Measurements from ENCODE around the gene KCP. TPM values are rescaled to one million over a fixed set of nuclear protein-coding genes. Genes with fewer than 3 reads are reported as not detected.

Gene KCP
- total and polyA plus RNA-seq, 2 of the 13 experiments (the other 11 are each of a cell fraction or from before 2014, with no cell fraction given), result 0.37 to 1.0 TPM

- TF ChIP-seq JUNB (CRISPR knock-in tag; IDR thresholded peaks at IDR 0.05; ENCODE audit: borderline replicate concordance), result no peak
- TF ChIP-seq ZNF274 (CRISPR knock-in tag; IDR thresholded peaks at IDR 0.05), result no peak
- TF ChIP-seq XRCC5 (optimal IDR thresholded peaks at IDR 0.05; ENCODE audit: low read length), result peak; percentile 41
- TF ChIP-seq REXO4 (CRISPR knock-in tag; IDR thresholded peaks at IDR 0.05; ENCODE audit: borderline replicate concordance), result no peak
- TF ChIP-seq ZNF441 (CRISPR knock-in tag; IDR thresholded peaks at IDR 0.05; ENCODE audit: borderline replicate concordance), result no peak
- no peak for TF ChIP-seq ZNF557 (CRISPR knock-in tag; IDR thresholded peaks at IDR 0.05)
- no peak for TF ChIP-seq DPF2 (CRISPR knock-in tag; IDR thresholded peaks at IDR 0.05; ENCODE audit: borderline replicate concordance, low read depth)
- TF ChIP-seq SMAD3 (CRISPR knock-in tag; IDR thresholded peaks at IDR 0.05), result no peak
- no peak for TF ChIP-seq SMYD3 (CRISPR knock-in tag; IDR thresholded peaks at IDR 0.05)
- no peak for TF ChIP-seq THRA (CRISPR knock-in tag; IDR thresholded peaks at IDR 0.05; ENCODE audit: borderline replicate concordance)
- no peak for TF ChIP-seq SP1 (IDR thresholded peaks at IDR 0.05)
- 0 out of 2 replicates have a peak, but pooled peaks have one; percentile 11 for TF ChIP-seq SP1 (CRISPR knock-in tag; IDR thresholded peaks at IDR 0.05)
- TF ChIP-seq ELK4 (CRISPR knock-in tag; IDR thresholded peaks at IDR 0.05; ENCODE audit: borderline replicate concordance), result no peak
- TF ChIP-seq HDAC2 (CRISPR knock-in tag; IDR thresholded peaks at IDR 0.05), result no peak
- peak; percentile 62 for TF ChIP-seq ZBTB33 (CRISPR knock-in tag; IDR thresholded peaks at IDR 0.05)
- no peak for TF ChIP-seq KAT7 (CRISPR knock-in tag; IDR thresholded peaks at IDR 0.05; ENCODE audit: borderline replicate concordance)
- peak; percentile 43 for TF ChIP-seq STAG1 (CRISPR knock-in tag; IDR thresholded peaks at IDR 0.05)
- peak; percentile 70; the same call in 1 of the 2 replicates for TF ChIP-seq ZNF777 (CRISPR knock-in tag; IDR thresholded peaks at IDR 0.05)
- no peak for TF ChIP-seq DR1 (CRISPR knock-in tag; IDR thresholded peaks at IDR 0.05)
- 0 out of 2 replicates have a peak, but pooled peaks have one; percentile 40 for TF ChIP-seq RAD21 (CRISPR knock-in tag; IDR thresholded peaks at IDR 0.05)
- no peak for TF ChIP-seq ZNF703 (CRISPR knock-in tag; IDR thresholded peaks at IDR 0.05; ENCODE audit: borderline replicate concordance)
- TF ChIP-seq ZNF740 (CRISPR knock-in tag; IDR thresholded peaks at IDR 0.05), result 0 out of 2 replicates have a peak, but pooled peaks have one; percentile 50
- peak; percentile 68 for TF ChIP-seq CTCF (CRISPR knock-in tag; IDR thresholded peaks at IDR 0.05)
- TF ChIP-seq SP2 (CRISPR knock-in tag; IDR thresholded peaks at IDR 0.05), result no peak
Measured at GRCh38 chr7:128841921-128842673, 68.4 kb downstream of the KCP start (continued).
